K562 (cell line): Measurements from ENCODE around the gene MS4A1. TPM values are rescaled to one million over a fixed set of nuclear protein-coding genes. Genes with fewer than 3 reads are reported as not detected.

Experiments
- ATAC-seq: fragments of 200-7000 bp; cut with Tn5 transposase; 3 replicates; pipeline ENCODE4 v1.9.1; 2020; ENCODE audit warnings: moderate library complexity
- BruUV-seq: library from RNA; stranded (reverse); fragments of 400-500 nt; replicated peaks from 2 replicates; lab custom pipeline; 2021; lab: Mats Ljungman, UMichigan
- CTCF ChIA-PET: fragments of 300-600 bp; formaldehyde crosslinking; extraction: SDS; loops from one replicate; lab custom pipeline; 2021; ENCODE audit warnings: low intra/inter-chr PET ratio; lab: Yijun Ruan, JAX
- POLR2A ChIA-PET: fragments of 300-600, 350-650 bp; sonication (Branson Sonifier 250); formaldehyde crosslinking; extraction: SDS; loops from one replicate; lab custom pipeline; 2021; ENCODE audit warnings: antibody characterized with exemption, inconsistent platforms; lab: Yijun Ruan, JAX
- DNase-seq, 4 experiments: peaks; one replicate each; pipeline versions ENCODE4 v3.0.0 to v3.0.0-alpha.2; 2011 to 2018; ENCODE audit warnings: low spot score in 3 of 4, mixed read lengths in 3 of 4; ENCODE audit errors: extremely low read depth in 1 of 4
- FAIRE-seq: peaks from 2 replicates; lab custom pipeline; 2011; peaks lifted over from hg19 to GRCh38; lab: Jason Lieb, UNC
- H2AFZ ChIP-seq: 2 replicates; pipeline ENCODE4 v1.6.0; 2011; ENCODE audit warnings: low read depth, low read length, control low read depth, inconsistent platforms
- H3K27ac ChIP-seq: fragments of 200-600 bp; 3 replicates; pipeline ENCODE4 v1.8.0; 2011; ENCODE audit warnings: low read depth, mild to moderate bottlenecking, control low read depth, inconsistent platforms, low read length, moderate library complexity, mixed read lengths; ENCODE audit errors: extremely low read depth
- H3K27me3 ChIP-seq, 2 experiments: fragments of 300-600 bp in 1 of 2; 2 replicates in 1 of 2; 3 replicates in 1 of 2; pipeline versions ENCODE4 v1.6.0 to v1.8.0; 2011; ENCODE audit warnings: inconsistent platforms in 2 of 2, low read length in 2 of 2, mild to moderate bottlenecking in 1 of 2, mixed read lengths in 1 of 2, moderate library complexity in 1 of 2; ENCODE audit not compliant: control insufficient read depth in 2 of 2, insufficient read depth in 2 of 2
- H3K36me3 ChIP-seq: fragments of 300-600 bp; 3 replicates; pipeline ENCODE4 v1.8.0; 2011; ENCODE audit warnings: mild to moderate bottlenecking, low read length, inconsistent platforms; ENCODE audit not compliant: control insufficient read depth, insufficient read depth
- H3K4me1 ChIP-seq, 2 experiments: fragments of 200-600 bp in 1 of 2; replicated peaks in 1 of 2; 2 replicates in 1 of 2; 3 replicates in 1 of 2; pipeline versions ENCODE4 v1.5.1 to v1.8.0; 2011; ENCODE audit warnings: inconsistent platforms in 2 of 2, low read length in 2 of 2, mild to moderate bottlenecking in 1 of 2, mixed read lengths in 1 of 2, moderate library complexity in 1 of 2; ENCODE audit not compliant: control insufficient read depth in 2 of 2, insufficient read depth in 2 of 2
- H3K4me2 ChIP-seq: 2 replicates; pipeline ENCODE4 v1.6.1; 2011; ENCODE audit warnings: low read length, control low read depth, inconsistent platforms, mixed read lengths; ENCODE audit not compliant: insufficient read depth
- H3K4me3 ChIP-seq: fragments of 200-600 bp; sonication (generic), shearing (Covaris generic); 2 replicates; pipeline ENCODE4 v1.5.1; 2016; ENCODE audit warnings: control low read depth, inconsistent platforms
- H3K79me2 ChIP-seq: fragments of 200-600 bp; 3 replicates; pipeline ENCODE4 v1.8.0; 2011; ENCODE audit warnings: low read length, inconsistent platforms; ENCODE audit not compliant: control insufficient read depth, insufficient read depth
- H3K9ac ChIP-seq, 2 experiments: 2 replicates each; pipeline versions ENCODE4 v1.6.0 to v1.6.1; 2011; ENCODE audit warnings: low read depth in 2 of 2, low read length in 2 of 2, control low read depth in 1 of 2, inconsistent platforms in 1 of 2, mild to moderate bottlenecking in 1 of 2, mixed read lengths in 1 of 2; ENCODE audit not compliant: insufficient read depth in 1 of 2
- H3K9me1 ChIP-seq: one replicate; pipeline ENCODE4 v1.6.0; 2011; ENCODE audit warnings: inconsistent platforms, mild to moderate bottlenecking, low read length, moderate library complexity; ENCODE audit not compliant: control insufficient read depth, insufficient read depth
- H3K9me3 ChIP-seq: replicated peaks from 2 replicates; pipeline ENCODE4 v1.5.1; 2011; ENCODE audit warnings: low read depth, low read length, inconsistent platforms; ENCODE audit not compliant: control insufficient read depth, insufficient read depth
- H4K20me1 ChIP-seq: replicated peaks from 2 replicates; pipeline ENCODE4 v1.6.1; 2011; ENCODE audit warnings: low read length, inconsistent platforms, mixed read lengths; ENCODE audit not compliant: control insufficient read depth, insufficient read depth
- C11orf30 ChIP-seq: fragments of 450-650 bp; IDR thresholded peaks from 2 replicates; pipeline ENCODE4 v1.6.1; 2016; ENCODE audit warnings: low read depth, mild to moderate bottlenecking
- CXXC5 ChIP-seq: fragments of 250-450 bp; sonication (Bioruptor Pico); IDR thresholded peaks from 2 replicates; pipeline ENCODE4 v1.8.0; 2022; ENCODE audit warnings: inconsistent platforms, mild to moderate bottlenecking, moderate library complexity
- FIP1L1 ChIP-seq: fragments of 200-400 bp; formaldehyde crosslinking; IDR thresholded peaks from 2 replicates; pipeline ENCODE4 v1.6.1; 2018; ENCODE audit warnings: mild to moderate bottlenecking, low read depth, low read length; ENCODE audit not compliant: poor library complexity, severe bottlenecking
- MAFF ChIP-seq: IDR thresholded peaks from 2 replicates; pipeline ENCODE4 v1.6.1; 2012; ENCODE audit warnings: low read length, improper control_type of control experiment
- MAFG ChIP-seq: fragments of 450-650 bp; conservative IDR thresholded peaks from 2 replicates; pipeline ENCODE4 v1.6.1; 2016; ENCODE audit warnings: missing genetic modification characterization, missing compliant biosample characterization
- RBM15 ChIP-seq: fragments of 200-400 bp; formaldehyde crosslinking; IDR thresholded peaks from 2 replicates; pipeline ENCODE4 v1.6.1; 2018; ENCODE audit warnings: mild to moderate bottlenecking, low read length, moderate library complexity; ENCODE audit not compliant: insufficient read depth
- ZNF316 ChIP-seq: fragments of 450-650 bp; IDR thresholded peaks from 2 replicates; pipeline ENCODE4 v1.6.1; 2016
- ZNF644 ChIP-seq: fragments of 200-800 bp; sonication (Bioruptor generic); IDR thresholded peaks from 2 replicates; pipeline ENCODE4 v1.6.1; 2016; ENCODE audit warnings: low read depth, missing genetic modification characterization, missing compliant biosample characterization
- WGBS: fragments of 100-300 bp; shearing (Covaris generic); methylation state at CpG from one replicate; pipeline ENCODE4 v1.1.6; 2016; ENCODE audit warnings: low coverage, mixed read lengths; ENCODE audit not compliant: insufficient coverage; ENCODE audit errors: missing lambda C conversion rate; 5-methylcytosine and 5-hydroxymethylcytosine counted together
- in situ Hi-C: fragments of 300-500 bp; cut with MboI; formaldehyde crosslinking; loops from 4 replicates; pipeline ENCODE4 v1.15.0; 2018; ENCODE audit warnings: inconsistent platforms, mixed read lengths
- intact Hi-C: fragments of 100-400 bp; cut with micrococcal nuclease; formaldehyde crosslinking; loops from 2 replicates; pipeline ENCODE4 v1.14.2; 2022
- polyA plus RNA-seq, 8 experiments: library from polyadenylated mRNA; depleted of rRNA in 4 of 8; stranded (reverse) in 5 of 8; unstranded in 3 of 8; fragments of >200 nt; fragmentation: Nextera tagmentation in 2 of 8; fragmentation: Illumina TruSeq in 1 of 8; extraction: Ambion mirVana in 2 of 8; extraction: Trizol in 1 of 8; gene quantifications; 2 replicates each; pipeline versions ENCODE4 v1.2.1 to v1.2.3, GENCODE V29; 2011 to 2014; ENCODE audit warnings: inconsistent platforms in 1 of 8, missing spikeins in 1 of 8
- total RNA-seq, 7 experiments: library from RNA; depleted of rRNA in 6 of 7; stranded (reverse); fragments of >200 nt in 6 of 7; fragmentation: Illumina TruSeq in 2 of 7; extraction: Trizol in 2 of 7; gene quantifications; 2 replicates each; pipeline versions ENCODE4 v1.2.1 to v1.2.3, GENCODE V29; 2011 to 2021; ENCODE audit warnings: low replicate concordance in 1 of 7

The MS4A1 gene
- total and polyA plus RNA-seq, 9 of the 15 experiments (the other 6 are each of a cell fraction or from before 2014, with no cell fraction given): 0.01 to 0.24 (median 0.03) TPM; not detected in 5

DNA sequence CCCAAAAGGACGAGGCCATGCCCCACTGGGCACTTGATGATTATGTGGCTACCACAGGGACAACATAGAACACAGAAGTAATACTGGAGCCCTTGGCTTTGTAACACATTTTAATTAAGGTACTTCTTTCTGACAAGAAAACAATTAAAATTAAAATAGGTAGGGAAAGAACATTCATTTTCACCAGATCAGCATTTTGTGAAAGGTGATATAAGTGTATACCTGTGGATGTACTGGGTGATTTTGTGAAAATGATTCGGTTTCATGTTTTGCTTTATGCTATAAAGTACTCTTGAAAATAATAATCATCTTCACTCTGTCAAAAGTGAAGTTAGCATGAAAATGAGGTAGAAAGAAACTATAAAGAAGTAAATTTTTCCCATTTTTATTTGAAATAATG is 37.8 kb downstream of the MS4A1 start:
- POLR2A ChIA-PET: interaction anchor here (0.6 kb wide), 2 partner anchors 232 to 660 kb away, joined by 3 to 4 read pairs; no protein-coding TSS in a partner anchor

DNA sequence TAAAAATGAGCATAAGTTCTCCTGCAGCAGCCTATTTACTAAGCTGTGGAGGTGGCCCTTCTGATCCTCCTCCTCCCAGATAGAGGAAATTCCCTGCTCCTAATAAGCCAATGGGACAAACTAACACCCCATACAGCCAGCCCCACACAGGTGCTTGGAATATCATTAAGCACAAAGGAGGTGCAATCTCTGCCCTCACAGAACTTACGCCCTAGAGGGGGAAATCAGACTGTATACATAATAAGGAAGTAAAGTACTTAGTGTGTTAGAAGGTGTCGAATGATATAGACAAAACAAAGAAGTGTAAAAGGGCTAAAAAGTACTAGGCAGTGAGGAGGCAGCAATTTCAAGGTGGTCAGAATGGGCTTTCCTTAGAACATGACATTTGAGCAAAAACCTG is 42.8 kb downstream of the MS4A1 start:
- H3K36me3 ChIP-seq: no peaks in the 10 kb centered on the region
- H4K20me1 ChIP-seq: no peaks in the 10 kb centered on the region
- H3K4me1 ChIP-seq: no peaks in the 10 kb centered on the region
- H2AFZ ChIP-seq: no peak overlapping the region
- H3K9ac ChIP-seq: no peak overlapping the region
- H3K4me2 ChIP-seq: no peak overlapping the region
- H3K79me2 ChIP-seq: no peaks in the 10 kb centered on the region
- no peak overlapping the region for H3K4me3 ChIP-seq
- TF ChIP-seq FIP1L1: no peak
- no peaks in the 10 kb centered on the region for H3K9me1 ChIP-seq
- H3K27ac ChIP-seq: no peak overlapping the region
- FAIRE-seq (no peak), DNase-seq (no peak), ATAC-seq (no peak)
- no peaks in the 10 kb centered on the region for H3K9me3 ChIP-seq
- intact Hi-C loops (no loop called here), in situ Hi-C loops (no loop called here)
- H3K27me3 ChIP-seq: peaks cover 0 to 5% of the 10 kb centered on the region in 2 experiments; a peak in 1 of 5 replicates
- 0% methylated on average over 2 of the region's 2 CpGs for WGBS
- CTCF ChIA-PET: no interaction called here
- POLR2A ChIA-PET: no interaction called here
- BruUV-seq: no TSS peak

More for the DNA sequence above, 37.8 kb downstream of the MS4A1 start:
- ATAC-seq: no peak
- H3K36me3 ChIP-seq: no peaks in the 10 kb centered on the region
- in situ Hi-C loops: no loop called here
- H3K27ac ChIP-seq: no peak overlapping the region
- H3K9me3 ChIP-seq: no peaks in the 10 kb centered on the region
- WGBS: 0% methylated on average over 2 of the region's 2 CpGs
- TF ChIP-seq ZNF316: peak; percentile 66
- no peak for TF ChIP-seq ZNF644
- peak; percentile 52; the same call in 1 of the 2 replicates for TF ChIP-seq C11orf30
- TF ChIP-seq CXXC5: no peak
- TF ChIP-seq RBM15: no peak
- 0 out of 2 replicates have a peak, but pooled peaks have one; percentile 15 for TF ChIP-seq MAFG (tag)
- TF ChIP-seq MAFF: peak; percentile 41
- H3K4me2 ChIP-seq: no peak overlapping the region
- intact Hi-C loops: no loop called here
- H4K20me1 ChIP-seq: no peaks in the 10 kb centered on the region
- peaks cover 0 to 5% of the 10 kb centered on the region in 2 experiments; a peak in 1 of 5 replicates for H3K27me3 ChIP-seq
- no peak for FAIRE-seq
- CTCF ChIA-PET: no interaction called here
- no TSS peak for BruUV-seq
- no peak overlapping the region for H3K4me3 ChIP-seq
- no peaks in the 10 kb centered on the region for H3K4me1 ChIP-seq
- no peaks in the 10 kb centered on the region for H3K79me2 ChIP-seq
- DNase-seq: no peak
- H2AFZ ChIP-seq: no peak overlapping the region
- no peaks in the 10 kb centered on the region for H3K9me1 ChIP-seq
- no peak overlapping the region for H3K9ac ChIP-seq
